Lower lobe of right lung (tissue), 2 donors: Measurements from ENCODE around the gene PRKAR2B. TPM values are rescaled to one million over a fixed set of nuclear protein-coding genes. Genes with fewer than 3 reads are reported as not detected.
"Not testable (repeated sequence)": the region's sequence is repeated elsewhere in the genome, so short reads cannot be mapped to it uniquely, and the experiment has no call there.

Experiments
- ATAC-seq, 2 donors: fragments of 200-7000 bp; cut with Tn5 transposase; one replicate each; pipeline ENCODE4 v1.9.1; 2020 to 2022; ENCODE audit warnings: mild to moderate bottlenecking in 2 of 2, moderate library complexity in 2 of 2
- DNase-seq: peaks from one replicate; pipeline ENCODE4 v3.0.0-alpha.2; 2020
- H3K27ac ChIP-seq: fragments of 200-600 bp; one replicate; pipeline ENCODE4 v1.8.0; 2022
- H3K27me3 ChIP-seq: fragments of 200-600 bp; one replicate; pipeline ENCODE4 v1.8.0; 2022; ENCODE audit warnings: low read depth
- H3K36me3 ChIP-seq: fragments of 200-600 bp; one replicate; pipeline ENCODE4 v1.8.0; 2022; ENCODE audit warnings: mild to moderate bottlenecking
- H3K4me1 ChIP-seq: fragments of 200-600 bp; one replicate; pipeline ENCODE4 v1.8.0; 2022
- H3K4me3 ChIP-seq: fragments of 200-600 bp; one replicate; pipeline ENCODE4 v1.8.0; 2022; ENCODE audit warnings: mild to moderate bottlenecking
- H3K9me3 ChIP-seq: fragments of 200-600 bp; one replicate; pipeline ENCODE4 v1.8.0; 2022
- CTCF ChIP-seq: fragments of 200-600 bp; IDR thresholded peaks from one replicate; pipeline ENCODE4 v1.8.0; 2022; ENCODE audit warnings: antibody characterized with exemption, mild to moderate bottlenecking
- intact Hi-C: fragments of 100-400 bp; cut with DNase I; formaldehyde crosslinking; loops from one replicate; pipeline ENCODE4 v1.11.0; 2022
- total RNA-seq: library from RNA; stranded (reverse); fragmentation: NEBNext Ultra II Directional; extraction: Animal tissue kit (Norgen Biotek cat#: 25700); gene quantifications from one replicate; pipeline ENCODE4 v1.2.1, GENCODE V29; 2021
- donor health status: DM: no; HTN: yes; CAD: no; lungs with severe emphysema.

PRKAR2B gene
- total RNA-seq, 1 donor from 2014 or later: 10.3 TPM

- no peak for ATAC-seq
- no peak overlapping the region for H3K27ac ChIP-seq
- peaks cover 18% of the 10 kb centered on the region for H3K4me1 ChIP-seq
- H3K27me3 ChIP-seq: peaks cover 5% of the 10 kb centered on the region
- DNase-seq: no peak
- intact Hi-C loops: no loop called here
- H3K9me3 ChIP-seq: no peaks in the 10 kb centered on the region
- H3K36me3 ChIP-seq: no peaks in the 10 kb centered on the region
- no peak overlapping the region for H3K4me3 ChIP-seq
- TF ChIP-seq CTCF: no peak
Measured at GRCh38 chr7:107041097-107041496, 3.4 kb upstream of the PRKAR2B start.

DNA sequence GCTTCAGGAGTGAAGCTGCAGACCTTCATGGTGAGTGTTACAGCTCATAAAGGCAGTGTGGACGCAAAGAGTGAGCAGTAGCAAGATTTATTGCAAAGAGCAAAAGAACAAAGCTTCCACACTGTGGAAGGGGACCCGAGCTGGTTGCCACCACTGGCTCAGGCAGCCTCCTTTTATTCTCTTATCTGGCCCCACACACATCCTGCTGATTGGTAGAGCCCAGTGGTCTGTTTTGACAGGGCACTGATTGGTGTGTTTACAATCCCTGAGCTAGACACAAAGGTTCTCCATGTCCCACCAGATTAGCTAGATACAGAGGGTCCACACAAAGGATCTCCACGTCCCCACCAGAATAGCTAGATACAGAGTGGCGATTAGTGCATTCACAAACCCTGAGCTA is 2.7 kb upstream of the PRKAR2B start:
- intact Hi-C loops, DNase-seq, ATAC-seq, H3K27ac ChIP-seq, H3K36me3 ChIP-seq, H3K27me3 ChIP-seq, H3K9me3 ChIP-seq, H3K4me3 ChIP-seq: not testable (repeated sequence)
- peaks cover 20% of the 10 kb centered on the region for H3K4me1 ChIP-seq

DNA sequence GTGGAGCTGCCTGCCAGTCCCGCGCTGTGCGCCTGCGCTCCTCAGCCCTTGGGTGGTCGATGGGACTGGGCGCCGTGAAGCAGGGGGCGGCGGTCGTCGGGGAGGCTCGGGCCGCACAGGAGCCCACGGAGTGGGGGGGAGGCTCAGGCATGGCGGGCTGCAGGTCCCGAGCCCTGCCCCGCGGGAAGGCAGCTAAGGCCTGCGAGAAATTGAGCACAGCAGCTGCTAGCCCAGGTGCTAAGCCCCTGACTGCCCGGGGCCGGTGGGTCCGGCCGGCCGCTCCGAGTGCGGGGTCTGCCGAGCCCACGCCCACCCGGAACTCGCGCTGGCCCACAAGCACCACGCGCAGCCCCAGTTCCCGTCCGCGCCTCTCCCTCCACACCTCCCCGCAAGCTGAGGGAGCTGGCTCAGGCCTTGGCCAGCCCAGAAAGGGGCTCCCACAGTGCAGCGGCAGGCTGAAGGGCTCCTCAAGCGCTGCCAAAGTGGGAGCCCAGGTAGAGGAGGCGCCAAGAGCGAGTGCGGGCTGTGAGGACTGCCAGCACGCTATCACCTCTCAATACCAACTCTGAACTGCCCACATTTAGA is 2.1 kb upstream of the PRKAR2B start:
- H3K36me3 ChIP-seq, intact Hi-C loops, ATAC-seq, H3K4me3 ChIP-seq, H3K9me3 ChIP-seq, H3K27ac ChIP-seq, DNase-seq, H3K27me3 ChIP-seq: not testable (repeated sequence)
- H3K4me1 ChIP-seq: peaks cover 18% of the 10 kb centered on the region

DNA sequence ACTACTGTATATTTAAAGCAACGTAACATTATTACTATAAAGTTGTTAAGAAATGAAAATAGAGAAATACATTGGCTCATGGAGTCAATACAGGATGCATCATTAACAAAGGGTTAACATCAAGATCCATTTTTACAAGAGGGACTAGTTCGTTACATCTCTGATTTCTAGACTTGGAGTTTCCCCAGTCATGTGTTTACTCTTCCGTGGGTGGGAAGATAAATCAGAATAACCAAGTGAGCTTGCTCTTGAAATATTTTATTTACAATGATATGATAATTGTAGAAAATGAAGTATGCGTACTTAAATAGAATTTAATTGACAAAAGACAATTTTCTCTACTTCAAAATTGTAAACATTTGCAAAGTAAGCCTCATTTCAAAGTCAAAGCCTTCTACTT is 1.0 kb upstream of the PRKAR2B start:
- Histone ChIP-seq H3K36me3 (no peaks in the 10 kb centered on the region), H3K9me3 (no peaks in the 10 kb centered on the region), H3K4me1 (peaks cover 15% of the 10 kb centered on the region), H3K27me3 (peaks cover 5% of the 10 kb centered on the region), H3K4me3 (no peak overlapping the region), H3K27ac (no peak overlapping the region)
- intact Hi-C loops: no loop called here
- TF ChIP-seq CTCF: no peak
- ATAC-seq: no peak
- DNase-seq: no peak

DNA sequence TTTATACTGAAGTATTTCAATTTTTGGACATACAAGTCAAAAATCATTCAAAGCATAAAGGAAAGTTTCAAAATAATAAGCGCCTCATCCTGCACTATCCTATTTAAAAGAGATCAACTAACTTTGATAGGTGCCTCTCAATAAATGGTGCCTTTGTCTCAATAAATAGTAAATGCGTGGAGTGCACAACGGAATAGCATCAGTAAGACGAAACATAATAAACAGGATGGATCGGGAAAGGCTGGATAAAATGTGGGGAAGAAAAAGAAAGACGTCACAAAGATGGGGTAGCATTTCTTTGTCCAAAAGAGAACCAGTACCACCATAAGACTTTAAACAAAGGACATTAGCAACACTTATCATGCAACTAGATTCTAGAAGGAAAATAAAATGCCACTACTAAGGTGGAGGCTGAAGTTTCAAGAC is 571 bp upstream of the PRKAR2B start:
- H3K27ac ChIP-seq: peak overlapping the region; percentile 52
- no peak for ATAC-seq
- H3K4me3 ChIP-seq: peak overlapping the region; percentile 75
- H3K27me3 ChIP-seq: peaks cover 5% of the 10 kb centered on the region
- TF ChIP-seq CTCF: no peak
- peaks cover 15% of the 10 kb centered on the region for H3K4me1 ChIP-seq
- no peaks in the 10 kb centered on the region for H3K36me3 ChIP-seq
- intact Hi-C loops: no loop called here
- H3K9me3 ChIP-seq: no peaks in the 10 kb centered on the region
- no peak for DNase-seq

DNA sequence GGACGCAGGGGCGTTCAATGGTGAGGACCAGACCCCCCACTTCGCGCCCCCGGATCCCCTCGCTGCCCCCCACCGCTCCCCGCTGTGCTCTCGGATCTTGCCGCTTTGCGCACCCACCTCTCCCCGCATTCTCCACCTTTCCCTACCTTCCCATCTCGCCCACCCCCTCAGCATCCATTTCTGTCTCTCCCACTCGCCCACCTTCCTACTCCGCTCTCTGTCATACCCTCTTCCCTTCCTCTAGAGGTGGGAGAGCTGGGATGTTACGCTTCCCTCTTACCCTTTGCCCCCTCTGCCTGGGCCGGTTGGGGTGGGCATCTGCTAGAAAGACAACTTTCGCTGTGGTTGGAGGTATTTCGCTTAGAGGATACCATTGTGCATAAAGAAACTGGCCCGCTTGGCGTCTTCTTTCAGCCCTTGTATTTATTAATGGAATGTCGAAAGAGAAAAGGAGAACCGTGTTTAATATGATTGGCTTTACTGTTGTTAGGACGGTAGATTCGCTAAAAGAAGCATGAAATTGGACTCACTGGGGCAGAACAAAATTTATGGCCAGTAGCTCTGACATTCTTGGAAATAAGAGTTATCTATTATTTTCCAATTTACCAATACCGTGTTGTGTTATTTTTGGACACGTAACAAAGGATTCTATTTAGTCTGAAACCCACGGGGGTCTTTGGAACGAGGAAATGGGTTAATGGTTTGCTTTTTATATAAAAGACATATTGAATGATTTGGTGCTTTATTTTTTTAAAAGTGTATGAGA is 873 bp downstream of the PRKAR2B start:
- Histone ChIP-seq H3K9me3 (no peaks in the 10 kb centered on the region), H3K27ac (peak overlapping the region; percentile 39), H3K27me3 (peaks cover 5% of the 10 kb centered on the region), H3K4me3 (peak overlapping the region; percentile 75), H3K4me1 (peaks cover 15% of the 10 kb centered on the region), H3K36me3 (no peaks in the 10 kb centered on the region)
- ATAC-seq (peak in 1 of 2 donors; percentile 20), DNase-seq (no peak)
- no peak for TF ChIP-seq CTCF
- intact Hi-C loops: no loop called here
